Endometrial microvascular endothelial cells (primary cell): ENCODE measurements around the gene AGAP1. TPM values are rescaled to one million over a fixed set of nuclear protein-coding genes. Genes with fewer than 3 reads are reported as not detected.

Experiments used
- in situ Hi-C: cut with HindIII; loops from 2 replicates; pipeline ENCODE4 v1.10.0; 2017; ENCODE audit warnings: low sequenced_read_pairs, low pct_unique_long_range_greater_than_20kb; ENCODE audit errors: inconsistent ontology term
- total RNA-seq: library from RNA; depleted of rRNA; stranded (reverse); fragments of >200 nt; gene quantifications from one replicate; pipeline ENCODE4 v1.2.3, GENCODE V29; 2015; ENCODE audit errors: inconsistent ontology term

Gene AGAP1
- total RNA-seq, 1 donor from 2014 or later, result 19.4 TPM

DNA sequence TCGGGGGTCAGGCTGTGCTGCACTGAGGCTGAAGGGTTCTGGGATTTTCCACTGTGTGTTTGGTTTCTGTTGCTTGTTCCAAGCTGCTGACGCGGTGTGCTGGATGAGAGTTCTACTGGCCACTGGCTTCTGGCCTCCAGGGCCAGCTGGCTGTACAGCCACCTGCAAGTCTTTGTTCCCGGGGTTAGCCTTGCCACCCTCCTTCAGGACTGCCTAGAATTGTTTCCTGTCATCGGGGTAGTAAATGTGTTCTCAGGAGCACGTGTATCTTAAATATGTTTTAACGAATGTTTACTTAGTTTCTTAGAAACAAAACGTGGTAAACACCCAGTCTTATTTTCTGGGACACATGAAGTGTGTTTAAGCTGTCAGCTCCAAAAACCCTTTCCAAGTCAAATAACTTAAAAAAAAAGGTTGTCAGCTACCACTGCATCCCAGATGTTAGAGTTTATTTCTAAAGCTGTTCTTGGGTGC is 231.2 kb downstream of the AGAP1 start:
- in situ Hi-C loops, result no loop called here

GRCh38 chr2:235725841-235726240 is 232.0 kb downstream of the AGAP1 start:
- in situ Hi-C loops, result no loop called here

- in situ Hi-C loops, result no loop called here
Observed at GRCh38 chr2:235726554-235726953, 232.7 kb downstream of the AGAP1 start.

DNA sequence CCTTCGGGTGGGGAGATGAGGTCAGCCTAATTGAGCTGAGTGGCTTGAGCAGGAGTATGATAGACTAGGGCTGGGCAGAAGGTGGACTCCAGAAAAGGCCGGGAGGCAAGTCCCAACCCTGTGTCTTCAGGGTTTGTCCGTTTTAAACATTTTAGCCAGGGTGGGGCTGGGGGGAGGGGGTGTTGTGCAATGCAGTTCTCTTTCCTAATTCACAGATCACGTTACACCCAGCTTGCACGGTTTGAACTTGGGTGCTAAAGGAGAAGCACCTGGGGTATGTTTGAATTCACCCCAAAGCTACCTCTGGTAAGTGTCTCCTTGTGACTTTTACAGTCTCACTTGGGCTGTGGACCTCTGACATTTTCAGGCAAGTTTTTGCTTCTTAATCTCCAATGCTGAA is 233.3 kb downstream of the AGAP1 start:
- in situ Hi-C loops, result no loop called here

DNA sequence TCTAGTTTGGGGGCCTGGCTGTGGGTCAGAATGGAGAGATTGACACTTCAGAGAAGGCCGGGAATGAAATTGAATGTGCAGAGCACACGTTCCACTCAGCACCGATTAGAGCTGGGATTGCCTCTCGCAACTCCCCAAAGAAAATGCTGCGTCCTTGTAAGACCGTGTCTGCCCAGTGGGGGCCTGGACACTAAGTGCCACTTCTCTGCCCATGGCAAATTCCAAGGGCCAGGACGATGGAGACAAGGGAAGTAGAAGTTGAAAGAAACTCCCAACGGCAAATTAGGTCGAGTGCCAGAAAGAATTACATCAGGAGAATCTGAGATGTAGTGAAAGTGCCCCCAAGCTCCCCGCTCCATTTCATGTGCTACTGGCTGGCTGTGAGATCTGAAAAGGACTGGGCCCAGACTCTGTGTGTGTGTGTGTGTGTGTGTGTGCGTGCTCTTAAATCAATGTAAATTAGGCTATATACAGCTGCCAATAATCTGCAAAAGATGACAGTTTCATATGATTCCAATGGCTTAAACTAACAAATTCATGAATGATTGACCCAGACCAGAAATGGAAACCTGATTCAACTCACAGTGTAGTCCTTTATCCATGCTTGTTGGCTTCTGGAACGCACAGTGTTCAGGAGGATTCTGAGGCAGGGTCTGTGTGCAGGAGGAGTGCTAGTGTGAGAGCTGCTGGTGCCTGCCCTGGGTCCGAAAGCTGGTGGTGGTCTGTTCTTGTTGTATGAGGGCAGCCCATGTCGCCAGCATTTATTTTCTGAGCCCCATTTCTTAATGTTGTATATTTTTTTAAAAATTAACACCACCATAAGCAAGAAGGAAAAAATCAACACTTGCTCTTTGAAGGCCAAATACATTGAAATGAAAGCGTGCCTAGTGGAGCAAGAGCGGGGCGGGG is 234.3 kb downstream of the AGAP1 start:
- in situ Hi-C loops, result no loop called here

- in situ Hi-C loops, result no loop called here
Observed at GRCh38 chr2:235728800-235729556, 235.1 kb downstream of the AGAP1 start.

DNA sequence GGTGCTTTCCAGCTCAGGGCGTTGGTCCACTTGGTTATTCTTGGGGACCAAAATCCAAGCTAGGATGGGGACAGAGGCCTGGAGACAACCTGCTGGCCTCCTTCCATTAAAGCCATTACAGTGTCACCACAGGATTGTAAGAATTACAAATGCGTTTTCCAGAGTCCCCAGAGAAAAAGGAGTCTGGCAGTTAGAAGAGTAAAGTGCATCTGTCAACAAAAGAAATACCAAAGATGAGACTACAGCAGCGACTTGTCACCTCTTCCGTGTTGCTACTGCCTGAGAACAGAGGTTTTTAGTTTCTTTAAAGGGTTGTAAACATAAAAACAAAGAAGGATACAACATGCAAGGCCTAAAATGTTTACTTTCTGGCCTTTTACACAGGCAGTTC is 235.7 kb downstream of the AGAP1 start:
- in situ Hi-C loops, result no loop called here

GRCh38 chr2:235730115-235730514 is 236.3 kb downstream of the AGAP1 start:
- in situ Hi-C loops, result no loop called here

GRCh38 chr2:235733761-235734160 is 239.9 kb downstream of the AGAP1 start:
- in situ Hi-C loops, result no loop called here

DNA sequence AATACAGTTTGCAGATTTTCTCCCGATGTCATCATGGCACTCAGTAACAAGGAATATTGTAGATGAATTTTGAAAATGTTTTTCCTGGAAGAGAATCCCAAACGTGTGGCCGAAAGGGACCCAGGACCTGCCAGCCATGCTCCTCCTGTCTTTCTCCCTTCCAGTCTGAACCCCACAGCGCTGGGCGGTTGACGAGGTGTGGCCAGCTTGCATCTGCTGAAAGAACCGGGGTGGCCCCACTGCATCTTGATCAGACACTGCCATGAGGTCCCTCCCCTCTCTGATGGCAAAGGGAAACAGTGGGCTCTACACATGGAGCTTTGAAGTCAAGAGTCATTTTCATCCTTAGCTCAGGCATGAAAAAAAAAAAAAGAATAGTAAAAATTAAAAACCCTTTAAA is 240.3 kb downstream of the AGAP1 start:
- in situ Hi-C loops, result no loop called here

DNA sequence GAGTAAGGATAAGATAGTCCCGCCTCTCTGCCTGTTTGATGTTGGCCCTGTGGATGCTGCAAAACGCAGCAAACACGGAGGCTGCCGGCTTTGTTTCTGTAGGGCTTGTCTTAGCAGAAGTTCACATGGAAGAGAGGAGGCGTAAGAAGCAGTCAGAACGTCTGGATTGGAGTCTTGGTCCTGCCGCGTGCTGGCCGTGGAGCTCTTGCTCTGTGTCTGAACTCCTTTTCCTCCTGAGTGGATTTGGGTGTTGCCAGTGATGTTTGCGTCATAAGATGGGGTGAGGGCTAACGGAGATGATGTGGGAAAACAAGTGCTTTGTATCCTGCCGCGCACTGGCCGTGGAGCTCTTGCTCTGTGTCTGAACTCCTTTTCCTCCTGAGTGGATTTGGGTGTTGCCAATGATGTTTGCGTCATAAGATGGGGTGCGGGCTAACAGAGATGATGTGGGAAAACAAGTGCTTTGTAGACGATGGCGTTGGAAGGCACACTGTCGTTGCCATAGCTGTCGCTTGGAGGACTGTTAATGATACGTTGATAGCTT is 240.9 kb downstream of the AGAP1 start:
- in situ Hi-C loops, result no loop called here

DNA sequence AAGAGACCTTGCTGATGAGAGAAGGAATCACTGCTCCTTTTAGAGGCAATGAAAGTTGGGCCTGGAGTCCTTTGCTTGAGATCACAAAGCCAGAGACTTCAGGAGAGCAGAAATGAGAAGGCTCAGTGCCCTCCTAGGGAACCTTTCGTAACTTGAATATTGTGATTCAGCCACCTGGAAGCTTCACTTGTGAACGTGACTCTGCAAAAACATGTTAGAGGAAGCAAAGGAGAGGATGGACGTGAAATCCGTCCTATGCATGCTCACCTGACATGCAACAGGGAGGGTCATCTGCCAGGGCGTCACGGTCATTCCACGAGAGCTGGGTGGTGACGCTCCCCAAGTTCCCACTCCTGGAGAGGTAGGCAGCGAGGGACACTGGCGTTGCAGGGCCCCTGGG is 243.6 kb downstream of the AGAP1 start:
- in situ Hi-C loops, result no loop called here

DNA sequence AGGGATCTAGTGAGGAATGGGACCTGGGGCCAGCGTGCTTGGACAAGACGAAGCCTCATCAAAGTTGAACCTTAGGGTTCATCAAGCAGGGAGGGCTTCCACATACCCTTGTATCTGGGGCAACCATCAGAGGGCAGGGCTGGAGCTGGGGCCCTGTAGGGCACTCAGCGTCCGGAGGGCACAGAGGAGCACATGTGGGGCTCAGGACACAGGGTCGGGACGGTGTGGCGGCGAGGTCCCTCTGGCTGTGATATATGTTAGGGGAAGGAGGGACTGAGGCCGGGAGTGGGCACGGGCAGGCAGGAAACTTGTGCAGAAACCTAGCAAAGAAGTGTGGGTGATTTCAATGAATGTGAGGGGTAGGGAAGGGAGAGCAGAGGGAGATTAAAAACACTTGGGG is 244.0 kb downstream of the AGAP1 start:
- in situ Hi-C loops, result no loop called here

DNA sequence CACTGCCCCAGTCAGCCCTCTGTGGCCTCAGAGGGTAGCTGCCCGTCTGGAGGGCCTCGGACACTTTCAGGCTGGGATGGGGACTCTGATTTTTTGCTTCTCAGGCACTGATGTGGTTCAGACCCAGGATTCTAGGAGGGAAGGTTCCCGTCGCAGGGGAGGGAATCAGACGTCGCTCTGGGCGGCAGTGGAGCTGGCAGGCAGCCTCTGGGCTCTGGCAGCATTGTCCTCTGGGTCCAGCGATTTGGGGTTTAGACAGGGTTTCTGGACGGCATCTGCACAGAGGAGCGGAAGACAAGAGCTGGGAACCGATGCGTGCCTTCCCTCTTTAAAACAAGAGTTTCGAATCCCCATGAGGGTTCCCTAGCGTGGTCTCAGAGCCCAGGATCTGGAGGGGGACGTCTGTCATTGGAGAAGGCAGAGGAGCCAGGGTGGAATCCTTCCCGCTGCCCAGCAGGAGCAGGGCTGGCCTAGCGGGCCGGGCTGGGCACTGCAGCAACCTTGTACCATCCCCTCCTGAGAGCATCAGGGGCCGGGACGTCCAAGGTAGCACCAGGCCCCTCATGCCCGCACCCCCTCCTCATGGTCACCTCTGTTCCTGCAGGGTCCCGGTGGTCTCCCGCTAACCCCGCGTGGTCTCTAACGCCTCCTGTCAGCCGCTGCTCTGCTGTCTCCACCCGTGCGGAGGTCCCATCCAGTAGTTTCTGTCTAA is 246.0 kb downstream of the AGAP1 start:
- in situ Hi-C loops, result no loop called here

DNA sequence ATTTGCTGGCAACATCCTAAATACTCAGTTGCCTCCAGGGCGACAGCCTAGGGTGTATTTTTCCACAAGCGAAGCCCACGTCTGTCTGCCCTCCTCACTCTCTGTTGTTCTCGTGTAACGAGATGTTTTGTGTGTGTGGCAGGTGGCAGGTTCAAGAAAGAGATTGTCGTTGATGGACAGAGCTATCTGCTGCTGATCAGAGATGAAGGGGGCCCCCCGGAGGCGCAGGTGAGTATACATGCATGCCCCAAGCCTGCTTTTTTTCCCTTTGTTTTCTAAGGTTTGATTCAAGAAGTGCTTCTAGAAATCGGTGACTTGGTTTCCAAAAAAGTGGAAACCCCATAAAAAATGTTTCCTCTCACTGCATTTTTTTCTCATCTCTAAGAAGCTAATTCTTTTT is 247.0 kb downstream of the AGAP1 start:
- in situ Hi-C loops, result no loop called here

DNA sequence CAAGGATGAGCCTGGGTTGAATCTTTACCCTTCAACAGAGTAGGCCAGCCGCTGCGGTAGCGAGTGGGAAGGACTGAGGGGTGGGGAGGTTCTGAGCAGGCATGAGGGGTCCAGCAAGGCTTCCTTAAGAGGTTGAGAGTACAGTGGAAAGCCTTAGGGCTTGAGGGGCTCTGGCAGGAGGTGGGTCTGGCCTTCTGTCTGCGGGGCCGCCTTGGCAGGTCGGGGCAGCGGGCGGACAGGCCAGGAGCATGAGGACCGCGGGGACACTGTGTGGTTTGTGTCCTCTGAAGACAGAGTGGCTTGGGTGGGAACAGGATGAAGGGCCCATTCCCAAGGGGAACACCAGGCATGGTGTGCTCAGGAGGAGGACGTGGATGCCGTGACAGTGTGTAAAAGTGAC is 250.3 kb downstream of the AGAP1 start:
- in situ Hi-C loops, result no loop called here

DNA sequence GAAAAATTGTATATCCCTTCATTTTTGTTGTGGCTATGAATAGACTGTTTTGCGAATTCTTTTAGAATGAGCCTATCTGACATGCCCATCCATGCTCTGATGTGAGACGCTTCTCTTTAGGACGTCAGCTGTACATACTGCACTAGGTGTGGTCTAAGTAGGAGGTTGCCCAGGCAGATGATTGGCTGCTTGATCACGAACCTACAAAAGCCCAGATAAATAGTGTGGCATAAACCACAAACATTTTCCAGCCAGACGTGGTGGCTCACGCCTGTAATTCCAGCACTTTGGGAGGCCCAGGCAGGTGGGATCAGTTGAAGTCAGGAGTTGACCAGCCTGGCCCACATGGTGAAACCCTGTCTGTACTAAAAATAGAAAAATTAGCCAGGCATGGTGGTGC is 251.8 kb downstream of the AGAP1 start:
- in situ Hi-C loops, result no loop called here

- in situ Hi-C loops, result no loop called here
Observed at GRCh38 chr2:235746257-235746934, 252.6 kb downstream of the AGAP1 start.
